ENCODE results near the gene CBFB. TPM values are rescaled to one million over a fixed set of nuclear protein-coding genes. Genes with fewer than 3 reads are reported as not detected.
A peak's percentile ranks its signal among the peaks of the same experiment; 100 is the strongest.

The CBFB gene
- total RNA-seq, 1 experiment from 2014 or later: 50.6 TPM

GRCh38 chr16:67017810-67018488 is 11.0 kb upstream of the CBFB start:
- Histone ChIP-seq H4K20me1 (ENCODE audit: low read length) (no peaks in the 10 kb centered on the region), H3K36me3 (ENCODE audit: low read depth, low read length) (no peaks in the 10 kb centered on the region), H3K4me1 (ENCODE audit: insufficient read depth, low read length) (peaks cover 7% of the 10 kb centered on the region), H3K9me3 (ENCODE audit: low read length) (no peaks in the 10 kb centered on the region), H3K4me2 (ENCODE audit: low read length) (no peak overlapping the region), H3K9ac (ENCODE audit: low read length) (no peak overlapping the region), H2AFZ (ENCODE audit: low read length) (peak overlapping the region; percentile 14; the same call in 1 of the 2 replicates), H3K27ac (ENCODE audit: low read length) (no peak overlapping the region), H3K4me3 (ENCODE audit: low read length) (no peak overlapping the region), H3K27me3 (ENCODE audit: low read length) (no peaks in the 10 kb centered on the region), H3F3A (ENCODE audit: low read length, unreplicated experiment) (no peaks in the 10 kb centered on the region), H3K79me2 (ENCODE audit: low read length) (no peaks in the 10 kb centered on the region), H3K9me2 (replicated peaks; ENCODE audit: low read length) (no peaks in the 10 kb centered on the region)
- ATAC-seq (peak; percentile 88), DNase-seq (peak; percentile 93)
- BruUV-seq (replicated peaks): no TSS peak
- no peak for TF ChIP-seq EZH2phosphoT487 (IDR thresholded peaks at IDR 0.05; ENCODE audit: borderline replicate concordance, low read length)
- no peak for TF ChIP-seq EZH2 (IDR thresholded peaks at IDR 0.05; ENCODE audit: low read length, unreplicated experiment)
- TF ChIP-seq, protein P1, sequence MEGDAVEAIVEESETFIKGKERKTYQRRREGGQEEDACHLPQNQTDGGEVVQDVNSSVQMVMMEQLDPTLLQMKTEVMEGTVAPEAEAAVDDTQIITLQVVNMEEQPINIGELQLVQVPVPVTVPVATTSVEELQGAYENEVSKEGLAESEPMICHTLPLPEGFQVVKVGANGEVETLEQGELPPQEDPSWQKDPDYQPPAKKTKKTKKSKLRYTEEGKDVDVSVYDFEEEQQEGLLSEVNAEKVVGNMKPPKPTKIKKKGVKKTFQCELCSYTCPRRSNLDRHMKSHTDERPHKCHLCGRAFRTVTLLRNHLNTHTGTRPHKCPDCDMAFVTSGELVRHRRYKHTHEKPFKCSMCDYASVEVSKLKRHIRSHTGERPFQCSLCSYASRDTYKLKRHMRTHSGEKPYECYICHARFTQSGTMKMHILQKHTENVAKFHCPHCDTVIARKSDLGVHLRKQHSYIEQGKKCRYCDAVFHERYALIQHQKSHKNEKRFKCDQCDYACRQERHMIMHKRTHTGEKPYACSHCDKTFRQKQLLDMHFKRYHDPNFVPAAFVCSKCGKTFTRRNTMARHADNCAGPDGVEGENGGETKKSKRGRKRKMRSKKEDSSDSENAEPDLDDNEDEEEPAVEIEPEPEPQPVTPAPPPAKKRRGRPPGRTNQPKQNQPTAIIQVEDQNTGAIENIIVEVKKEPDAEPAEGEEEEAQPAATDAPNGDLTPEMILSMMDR (conservative IDR thresholded peaks at IDR 0.05; ENCODE audit: low read depth, low read length): peak; percentile 82
- POLR2A ChIA-PET (ENCODE audit: unreplicated experiment): interaction anchor here (0.6 kb wide), 1 partner anchor 164 kb away, joined by 3 read pairs; no protein-coding TSS in a partner anchor
- CTCF ChIA-PET: interaction anchor here (0.5 to 1.7 kb wide), 10 partner anchors 10 to 167 kb away, joined by 3 to 13 read pairs (median 3); partner anchors contain the start of gene B3GNT9
- intact Hi-C loops (cut with micrococcal nuclease): loop anchor here (1.0 to 5.0 kb wide), 2 partner anchors 83 to 144 kb away; partner anchors contain the start of gene HSF4

DNA sequence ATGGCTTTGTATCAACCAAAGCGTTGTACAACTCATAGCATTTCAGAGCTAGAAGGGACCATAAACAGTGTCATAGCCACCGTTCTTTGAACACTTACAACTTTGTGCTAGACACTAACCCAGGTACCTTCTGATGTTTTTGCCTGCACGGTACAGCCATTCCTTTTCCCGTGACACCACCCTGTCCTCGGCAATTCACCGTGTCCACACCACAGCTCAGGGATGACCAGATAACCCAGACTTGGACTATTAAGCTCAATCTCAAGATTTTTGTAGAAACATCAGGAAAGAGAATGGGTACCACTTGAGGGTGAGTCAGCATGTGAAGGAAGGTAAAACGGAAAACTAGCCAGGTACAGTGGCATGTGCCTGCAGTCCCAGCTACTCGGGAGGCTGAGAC is 9.8 kb upstream of the CBFB start:
- H3K36me3 ChIP-seq (ENCODE audit: low read depth, low read length): no peaks in the 10 kb centered on the region

More for the DNA sequence above, 9.8 kb upstream of the CBFB start:
- Histone ChIP-seq H3K79me2 (ENCODE audit: low read length) (no peaks in the 10 kb centered on the region), H3K9me3 (ENCODE audit: low read length) (no peaks in the 10 kb centered on the region), H3F3A (ENCODE audit: low read length, unreplicated experiment) (no peaks in the 10 kb centered on the region), H3K27me3 (ENCODE audit: low read length) (no peaks in the 10 kb centered on the region), H3K9me2 (replicated peaks; ENCODE audit: low read length) (no peaks in the 10 kb centered on the region), H2AFZ (ENCODE audit: low read length) (no peak overlapping the region), H3K4me3 (ENCODE audit: low read length) (no peak overlapping the region), H3K4me1 (ENCODE audit: insufficient read depth, low read length) (peaks cover 9% of the 10 kb centered on the region), H3K4me2 (ENCODE audit: low read length) (no peak overlapping the region), H4K20me1 (ENCODE audit: low read length) (no peaks in the 10 kb centered on the region), H3K9ac (ENCODE audit: low read length) (no peak overlapping the region), H3K27ac (ENCODE audit: low read length) (no peak overlapping the region)
- intact Hi-C loops (cut with micrococcal nuclease): loop anchor here (5.0 kb wide), 1 partner anchor 143 kb away; the partner anchor contains the start of gene HSF4
- no peak for TF ChIP-seq EZH2phosphoT487 (IDR thresholded peaks at IDR 0.05; ENCODE audit: borderline replicate concordance, low read length)
- TF ChIP-seq, protein P1 (conservative IDR thresholded peaks at IDR 0.05; ENCODE audit: low read depth, low read length): no peak
- ChIA-PET CTCF (no interaction called here), POLR2A (ENCODE audit: unreplicated experiment) (no interaction called here)
- DNase-seq: no peak
- BruUV-seq (replicated peaks): no TSS peak
- ATAC-seq: no peak

Data from PC-3 (cell line).